ENCODE results near the gene TACC2. TPM values are rescaled to one million over a fixed set of nuclear protein-coding genes. Genes with fewer than 3 reads are reported as not detected.

The TACC2 gene
- total RNA-seq, 4 donors from 2014 or later: 46.5 to 106 (median 71.6) TPM

- Histone ChIP-seq H3K36me3 (no peaks in the 10 kb centered on the region), H3K4me3 (no peak overlapping the region), H3K27ac (no peak overlapping the region), H3K27me3 (no peaks in the 10 kb centered on the region), H3K9me3 (no peaks in the 10 kb centered on the region), H3K4me1 (peaks cover 0 to 25% (median 11%) of the 10 kb centered on the region in 3 donors)
- TF ChIP-seq POLR2A (IDR thresholded peaks at IDR 0.05): no peak
- TF ChIP-seq CTCF (IDR thresholded peaks at IDR 0.05): no peak
- DNase-seq: no peak
- 88 to 93% methylated on average over 5 of the region's 5 CpGs for WGBS, 2 donors
- intact Hi-C loops (cut with DNase I): no loop called here
These were observed 302.8 kb downstream of the TACC2 start for GRCh38 chr10:122291739-122292138.

GRCh38 chr10:122292376-122292775 lies 303.4 kb downstream of the TACC2 start:
- H3K9me3 ChIP-seq: no peaks in the 10 kb centered on the region
- no peak for TF ChIP-seq CTCF (IDR thresholded peaks at IDR 0.05)
- TF ChIP-seq POLR2A (IDR thresholded peaks at IDR 0.05): no peak
- H3K36me3 ChIP-seq: no peaks in the 10 kb centered on the region
- H3K27me3 ChIP-seq: no peaks in the 10 kb centered on the region
- 85% methylated on average over 3 of the region's 3 CpGs; no CpG with 5 or more reads in 1 of the 2 donors for WGBS, 2 donors
- DNase-seq: no peak
- no peak overlapping the region for H3K27ac ChIP-seq
- no peak overlapping the region for H3K4me3 ChIP-seq
- peaks cover 0 to 18% (median 5%) of the 10 kb centered on the region in 3 donors for H3K4me1 ChIP-seq
- intact Hi-C loops (cut with DNase I): no loop called here

- H3K27me3 ChIP-seq: no peaks in the 10 kb centered on the region
- intact Hi-C loops (cut with DNase I): no loop called here
- no peak overlapping the region for H3K4me3 ChIP-seq
- H3K9me3 ChIP-seq: no peaks in the 10 kb centered on the region
- peaks cover 0 to 15% (median 5%) of the 10 kb centered on the region in 3 donors for H3K4me1 ChIP-seq
- H3K36me3 ChIP-seq: no peaks in the 10 kb centered on the region
- TF ChIP-seq CTCF (IDR thresholded peaks at IDR 0.05) (no peak), POLR2A (IDR thresholded peaks at IDR 0.05) (no peak)
- WGBS, 2 donors: 65 to 82% methylated on average over 7 to 10 of the region's 10 CpGs
- DNase-seq: no peak
- no peak overlapping the region for H3K27ac ChIP-seq
These were observed 304.4 kb downstream of the TACC2 start for GRCh38 chr10:122293156-122293960.

GRCh38 chr10:122293961-122294380 lies 305.0 kb downstream of the TACC2 start:
- intact Hi-C loops (cut with DNase I): no loop called here
- TF ChIP-seq POLR2A (IDR thresholded peaks at IDR 0.05): no peak
- no peak for TF ChIP-seq CTCF (IDR thresholded peaks at IDR 0.05)
- H3K9me3 ChIP-seq: no peaks in the 10 kb centered on the region
- no peak for DNase-seq
- H3K4me3 ChIP-seq: no peak overlapping the region
- H3K27ac ChIP-seq: no peak overlapping the region
- H3K27me3 ChIP-seq: no peaks in the 10 kb centered on the region
- H3K4me1 ChIP-seq: peaks cover 0 to 20% (median 6%) of the 10 kb centered on the region in 3 donors
- 41 to 48% methylated on average over 2 to 3 of the region's 4 CpGs for WGBS, 2 donors
- no peaks in the 10 kb centered on the region for H3K36me3 ChIP-seq
